HG02759 (cell line): ENCODE data around the gene MFSD6.

Experiments used
- ATAC-seq: cut with Tn5 transposase; IDR thresholded peaks from one replicate; pipeline ENCODE4 v1.9.1; 2021; ENCODE audit warnings: mild to moderate bottlenecking, moderate library complexity; ENCODE audit not compliant: unreplicated experiment

Gene MFSD6

GRCh38 chr2:190435031-190435670, 27.0 kb downstream of the MFSD6 start:
- ATAC-seq: no peak

GRCh38 chr2:190436557-190436956, 28.4 kb downstream of the MFSD6 start:
- no peak for ATAC-seq

GRCh38 chr2:190440113-190440512, 32.0 kb downstream of the MFSD6 start:
- ATAC-seq: no peak

GRCh38 chr2:190441564-190441963, 33.4 kb downstream of the MFSD6 start:
- no peak for ATAC-seq

- no peak for ATAC-seq
Measured at GRCh38 chr2:190443055-190443454, 34.9 kb downstream of the MFSD6 start.

GRCh38 chr2:190443778-190444481, 35.8 kb downstream of the MFSD6 start:
- no peak for ATAC-seq

GRCh38 chr2:190444976-190445375, 36.8 kb downstream of the MFSD6 start:
- ATAC-seq: no peak

- no peak for ATAC-seq
Measured at GRCh38 chr2:190446193-190446592, 38.0 kb downstream of the MFSD6 start.

GRCh38 chr2:190446750-190447516, 38.8 kb downstream of the MFSD6 start:
- no peak for ATAC-seq

- no peak for ATAC-seq
Measured at GRCh38 chr2:190447766-190448165, 39.6 kb downstream of the MFSD6 start.

GRCh38 chr2:190449925-190450324, 41.8 kb downstream of the MFSD6 start:
- no peak for ATAC-seq

- ATAC-seq: no peak
Measured at GRCh38 chr2:190450363-190450762, 42.2 kb downstream of the MFSD6 start.

GRCh38 chr2:190451561-190452176, 43.5 kb downstream of the MFSD6 start:
- no peak for ATAC-seq

- no peak for ATAC-seq
Measured at GRCh38 chr2:190452433-190452832, 44.3 kb downstream of the MFSD6 start.

GRCh38 chr2:190454795-190455194, 46.6 kb downstream of the MFSD6 start:
- ATAC-seq: no peak

- no peak for ATAC-seq
Measured at GRCh38 chr2:190455358-190456095, 47.4 kb downstream of the MFSD6 start.

GRCh38 chr2:190456833-190457232, 48.7 kb downstream of the MFSD6 start:
- ATAC-seq: no peak

- ATAC-seq: no peak
Measured at GRCh38 chr2:190457256-190457655, 49.1 kb downstream of the MFSD6 start.

- no peak for ATAC-seq
Measured at GRCh38 chr2:190458352-190459107, 50.4 kb downstream of the MFSD6 start.

GRCh38 chr2:190459881-190460280, 51.7 kb downstream of the MFSD6 start:
- ATAC-seq: no peak
